OCI-LY1 (cell line): ENCODE data around the gene PUSL1.
A peak's percentile ranks its signal among the peaks of the same experiment; 100 is the strongest.

Source experiments
- H2AFZ ChIP-seq: fragments of 200-600 bp; sonication (generic), shearing (Covaris generic); 2 replicates; pipeline ENCODE4 v1.6.0; 2014; ENCODE audit warnings: antibody characterized with exemption, mild to moderate bottlenecking, low read length
- H3F3A ChIP-seq: fragments of 200-600 bp; sonication (generic), shearing (Covaris generic); 2 replicates; pipeline ENCODE4 v1.6.0; 2014; ENCODE audit warnings: mild to moderate bottlenecking, antibody characterized with exemption, low read length, moderate library complexity; ENCODE audit not compliant: insufficient read depth
- H3K27ac ChIP-seq: fragments of 200-600 bp; sonication (generic); 2 replicates; pipeline ENCODE4 v1.5.1; 2014; ENCODE audit warnings: low read length, mixed run types, mild to moderate bottlenecking, low read depth; ENCODE audit not compliant: poor library complexity, severe bottlenecking
- H3K27me3 ChIP-seq: fragments of 200-600 bp; sonication (generic); 2 replicates; pipeline ENCODE4 v1.6.0; 2014; ENCODE audit warnings: antibody characterized with exemption, mild to moderate bottlenecking, low read length, moderate library complexity; ENCODE audit not compliant: insufficient read depth
- H3K36me3 ChIP-seq: fragments of 200-600 bp; sonication (generic); 2 replicates; pipeline ENCODE4 v1.6.1; 2014; ENCODE audit warnings: mild to moderate bottlenecking, antibody characterized with exemption, low read length, moderate library complexity, mixed read lengths; ENCODE audit not compliant: insufficient read depth
- H3K4me1 ChIP-seq: fragments of 200-600 bp; sonication (generic); 2 replicates; pipeline ENCODE4 v1.5.1; 2014; ENCODE audit warnings: mild to moderate bottlenecking, low read length, moderate library complexity; ENCODE audit not compliant: insufficient read depth, severe bottlenecking
- H3K4me2 ChIP-seq: fragments of 200-600 bp; sonication (generic), shearing (Covaris generic); 2 replicates; pipeline ENCODE4 v1.6.1; 2014; ENCODE audit warnings: low read length
- H3K4me3 ChIP-seq: fragments of 200-600 bp; sonication (generic); 2 replicates; pipeline ENCODE4 v1.5.1; 2014; ENCODE audit warnings: low read length, low read depth, mild to moderate bottlenecking, mixed read lengths; ENCODE audit not compliant: poor library complexity, severe bottlenecking
- H3K79me2 ChIP-seq: fragments of 200-600 bp; shearing (Covaris generic); 2 replicates; pipeline ENCODE4 v1.6.1; 2016; ENCODE audit warnings: mixed run types, low read length, mixed read lengths; ENCODE audit not compliant: insufficient read depth
- H3K9ac ChIP-seq: fragments of 200-600 bp; sonication (generic), shearing (Covaris generic); 2 replicates; pipeline ENCODE4 v1.6.1; 2014; ENCODE audit warnings: mild to moderate bottlenecking, low read length, mixed read lengths
- H3K9me2 ChIP-seq: fragments of 200-600 bp; sonication (generic), shearing (Covaris generic); 2 replicates; pipeline ENCODE4 v1.6.1; 2014; ENCODE audit warnings: low read depth, mild to moderate bottlenecking, low read length, mixed read lengths
- H3K9me3 ChIP-seq: fragments of 200-600 bp; shearing (Covaris generic); 2 replicates; pipeline ENCODE4 v1.6.1; 2014; ENCODE audit warnings: low read length, mixed read lengths
- H4K20me1 ChIP-seq: fragments of 200-600 bp; sonication (generic), shearing (Covaris generic); 2 replicates; pipeline ENCODE4 v1.6.0; 2016; ENCODE audit warnings: mild to moderate bottlenecking, low read length; ENCODE audit not compliant: insufficient read depth
- CTCF ChIP-seq: fragments of 200-600 bp; sonication (generic), shearing (Covaris generic); IDR thresholded peaks from 2 replicates; pipeline ENCODE4 v1.5.1; 2017; ENCODE audit warnings: mild to moderate bottlenecking, antibody characterized with exemption, low read length, moderate library complexity, mixed read lengths
- EZH2 ChIP-seq: fragments of 200-600 bp; sonication (generic), shearing (Covaris generic); IDR thresholded peaks from 2 replicates; pipeline ENCODE4 v1.8.0; 2017; ENCODE audit warnings: borderline replicate concordance, mixed run types, mild to moderate bottlenecking, antibody characterized with exemption, low read length, moderate library complexity, mixed read lengths

PUSL1 gene

GRCh38 chr1:1286313-1287261 lies 21.8 kb upstream of the PUSL1 start:
- no peaks in the 10 kb centered on the region for H3F3A ChIP-seq
- no peaks in the 10 kb centered on the region for H3K9me3 ChIP-seq
- H3K27ac ChIP-seq: no peak overlapping the region
- H3K79me2 ChIP-seq: no peaks in the 10 kb centered on the region
- no peaks in the 10 kb centered on the region; the same call in 1 of the 2 replicates for H3K27me3 ChIP-seq
- H3K9me2 ChIP-seq: no peaks in the 10 kb centered on the region
- H3K36me3 ChIP-seq: no peaks in the 10 kb centered on the region
- H3K4me3 ChIP-seq: no peak overlapping the region
- TF ChIP-seq EZH2 (no peak), CTCF (no peak)
- H3K9ac ChIP-seq: no peak overlapping the region
- no peaks in the 10 kb centered on the region for H3K4me1 ChIP-seq
- no peak overlapping the region for H2AFZ ChIP-seq
- H4K20me1 ChIP-seq: no peaks in the 10 kb centered on the region
- no peak overlapping the region for H3K4me2 ChIP-seq

DNA sequence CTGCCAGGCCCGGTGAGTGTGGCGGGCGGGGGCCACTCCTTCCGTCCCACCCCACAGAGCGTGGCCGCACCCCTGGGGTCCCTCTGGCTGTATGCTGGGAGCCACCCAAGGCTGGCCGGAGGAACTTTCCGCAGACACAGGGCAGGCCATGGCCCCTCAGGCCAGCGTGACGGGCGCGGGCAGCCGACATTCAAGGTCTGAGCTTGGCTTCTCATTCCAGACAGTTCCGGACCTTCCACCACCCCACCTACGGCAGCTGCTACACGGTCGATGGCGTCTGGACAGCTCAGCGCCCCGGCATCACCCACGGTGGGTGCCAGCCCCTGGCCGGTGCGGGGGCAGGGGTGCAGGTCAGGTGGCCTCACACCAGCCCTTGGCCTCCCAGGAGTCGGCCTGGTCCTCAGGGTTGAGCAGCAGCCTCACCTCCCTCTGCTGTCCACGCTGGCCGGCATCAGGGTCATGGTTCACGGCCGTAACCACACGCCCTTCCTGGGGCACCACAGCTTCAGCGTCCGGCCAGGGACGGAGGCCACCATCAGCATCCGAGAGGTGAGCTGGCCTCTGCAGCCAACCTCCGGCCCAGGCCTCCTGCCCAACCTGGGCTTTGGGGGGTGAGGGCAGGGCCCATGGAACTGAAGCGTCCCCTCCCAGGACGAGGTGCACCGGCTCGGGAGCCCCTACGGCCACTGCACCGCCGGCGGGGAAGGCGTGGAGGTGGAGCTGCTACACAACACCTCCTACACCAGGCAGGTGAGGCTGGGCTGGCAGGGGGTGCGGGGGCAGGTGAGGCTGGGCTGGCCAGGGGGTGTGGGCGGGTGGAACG lies 20.9 kb upstream of the PUSL1 start:
- Histone ChIP-seq H4K20me1 (no peaks in the 10 kb centered on the region), H3K36me3 (no peaks in the 10 kb centered on the region), H3K9me2 (no peaks in the 10 kb centered on the region), H3K27ac (no peak overlapping the region), H3K79me2 (no peaks in the 10 kb centered on the region), H3K9me3 (no peaks in the 10 kb centered on the region), H3K4me1 (no peaks in the 10 kb centered on the region), H3F3A (no peaks in the 10 kb centered on the region), H3K4me3 (no peak overlapping the region), H3K27me3 (no peaks in the 10 kb centered on the region; the same call in 1 of the 2 replicates), H3K4me2 (no peak overlapping the region), H3K9ac (no peak overlapping the region), H2AFZ (no peak overlapping the region)
- TF ChIP-seq CTCF (no peak), EZH2 (no peak)

DNA sequence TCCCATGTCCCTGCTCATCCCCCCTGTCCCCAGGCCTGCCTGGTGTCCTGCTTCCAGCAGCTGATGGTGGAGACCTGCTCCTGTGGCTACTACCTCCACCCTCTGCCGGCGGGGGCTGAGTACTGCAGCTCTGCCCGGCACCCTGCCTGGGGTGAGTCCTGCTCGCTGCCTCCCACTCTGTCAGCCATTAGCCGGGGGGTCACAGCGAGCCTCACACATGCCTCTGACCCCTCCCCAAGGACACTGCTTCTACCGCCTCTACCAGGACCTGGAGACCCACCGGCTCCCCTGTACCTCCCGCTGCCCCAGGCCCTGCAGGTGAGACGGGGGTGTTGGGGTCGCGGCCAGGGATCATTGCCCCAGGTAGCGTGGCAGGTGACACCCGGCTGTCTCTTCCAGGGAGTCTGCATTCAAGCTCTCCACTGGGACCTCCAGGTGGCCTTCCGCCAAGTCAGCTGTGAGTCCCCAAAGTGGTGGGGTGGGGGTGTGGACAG lies 18.1 kb upstream of the PUSL1 start:
- Histone ChIP-seq H3K9me2 (no peaks in the 10 kb centered on the region), H3K27me3 (no peaks in the 10 kb centered on the region), H3K9ac (no peak overlapping the region), H3F3A (no peaks in the 10 kb centered on the region), H3K4me3 (no peak overlapping the region), H3K4me2 (no peak overlapping the region), H3K36me3 (no peaks in the 10 kb centered on the region), H3K79me2 (no peaks in the 10 kb centered on the region), H4K20me1 (no peaks in the 10 kb centered on the region), H3K9me3 (no peaks in the 10 kb centered on the region), H3K27ac (no peak overlapping the region), H2AFZ (no peak overlapping the region), H3K4me1 (no peaks in the 10 kb centered on the region)
- peak; percentile 52 for TF ChIP-seq CTCF
- TF ChIP-seq EZH2: no peak
